H1 (cell line): ENCODE results near the gene ELMO1. TPM values are rescaled to one million over a fixed set of nuclear protein-coding genes. Genes with fewer than 3 reads are reported as not detected.
A peak's percentile ranks its signal among the peaks of the same experiment; 100 is the strongest.

Source experiments
- CTCF ChIA-PET: fragments of 300-600 bp; sonication (Branson Sonifier 250); formaldehyde crosslinking; loops from one replicate; lab custom pipeline; 2021; ENCODE audit not compliant: partially characterized antibody; lab: Charles Lee
- POLR2A ChIA-PET: fragments of 300-600 bp; sonication (Branson Sonifier 250); formaldehyde crosslinking; loops from one replicate; lab custom pipeline; 2021; ENCODE audit warnings: inconsistent platforms; ENCODE audit not compliant: partially characterized antibody; lab: Charles Lee
- DNase-seq, 2 experiments: peaks; one replicate each; pipeline versions ENCODE4 v3.0.0 to v3.0.0-alpha.2; 2010 to 2022; ENCODE audit warnings: low spot score in 2 of 2, low read depth in 1 of 2, mixed read lengths in 1 of 2
- FAIRE-seq: peaks from 2 replicates; lab custom pipeline; 2011; peaks lifted over from hg19 to GRCh38; lab: Jason Lieb, UNC
- H2AFZ ChIP-seq: 2 replicates; pipeline ENCODE4 v1.8.1; 2012; ENCODE audit warnings: low read length, inconsistent platforms
- H2AK5ac ChIP-seq: 2 replicates; pipeline ENCODE4 v1.6.1; 2013; ENCODE audit warnings: low read depth, low read length
- H2BK120ac ChIP-seq: replicated peaks from 2 replicates; pipeline ENCODE3; 2013; ENCODE audit warnings: low read depth, low read length, inconsistent platforms
- H2BK12ac ChIP-seq: 2 replicates; pipeline ENCODE4 v1.6.1; 2013; ENCODE audit warnings: low read depth, low read length
- H2BK15ac ChIP-seq: 2 replicates; pipeline ENCODE4 v1.6.1; 2013; ENCODE audit warnings: low read length
- H2BK20ac ChIP-seq: 2 replicates; pipeline ENCODE4 v1.6.1; 2013; ENCODE audit warnings: low read length
- H2BK5ac ChIP-seq: 2 replicates; pipeline ENCODE4 v1.6.1; 2013; ENCODE audit warnings: low read depth, low read length
- H3K14ac ChIP-seq: 2 replicates; pipeline ENCODE4 v1.6.1; 2013; ENCODE audit warnings: inconsistent platforms; ENCODE audit not compliant: insufficient read length
- H3K18ac ChIP-seq: 2 replicates; pipeline ENCODE4 v1.6.1; 2013; ENCODE audit warnings: low read length; ENCODE audit errors: extremely low read depth
- H3K23ac ChIP-seq: 2 replicates; pipeline ENCODE4 v1.6.1; 2013; ENCODE audit warnings: inconsistent platforms; ENCODE audit not compliant: insufficient read length
- H3K23me2 ChIP-seq: 2 replicates; pipeline ENCODE4 v1.6.1; 2013; ENCODE audit warnings: low read depth, low read length
- H3K27ac ChIP-seq: 2 replicates; pipeline ENCODE4 v1.6.1; 2011; ENCODE audit warnings: low read depth, low read length, inconsistent platforms
- H3K27me3 ChIP-seq, 4 experiments: replicated peaks in 1 of 4; 1 replicate in 1 of 4; 2 replicates in 3 of 4; pipeline versions ENCODE4 v1.6.1 to v1.8.1; 2011 to 2013; ENCODE audit warnings: low read length in 3 of 4, mild to moderate bottlenecking in 3 of 4, inconsistent platforms in 2 of 4, mixed read lengths in 2 of 4, moderate library complexity in 1 of 4; ENCODE audit not compliant: control insufficient read depth in 3 of 4, insufficient read depth in 3 of 4; ENCODE audit errors: extremely low read depth in 1 of 4
- H3K36me3 ChIP-seq, 4 experiments: 2 replicates each; pipeline versions ENCODE4 v1.6.1 to v1.8.1; 2011 to 2013; ENCODE audit warnings: mild to moderate bottlenecking in 4 of 4, low read length in 3 of 4, moderate library complexity in 2 of 4, control low read depth in 1 of 4, inconsistent platforms in 1 of 4; ENCODE audit not compliant: insufficient read depth in 4 of 4, control insufficient read depth in 2 of 4
- H3K4ac ChIP-seq: replicated peaks from 2 replicates; pipeline ENCODE3; 2013; ENCODE audit warnings: low read length, low read depth, mixed read lengths, inconsistent platforms; ENCODE audit not compliant: insufficient read length
- H3K4me1 ChIP-seq, 4 experiments: replicated peaks in 1 of 4; 1 replicate in 1 of 4; 2 replicates in 3 of 4; pipeline versions ENCODE4 v1.6.1 to v1.8.1; 2011 to 2013; ENCODE audit warnings: low read length in 3 of 4, inconsistent platforms in 2 of 4, mixed read lengths in 1 of 4; ENCODE audit not compliant: insufficient read depth in 4 of 4, control insufficient read depth in 3 of 4
- H3K4me2 ChIP-seq, 2 experiments: 2 replicates each; pipeline versions ENCODE4 v1.6.1 to v1.8.1; 2011 to 2013; ENCODE audit warnings: low read depth in 2 of 2, low read length in 2 of 2, control low read depth in 1 of 2, inconsistent platforms in 1 of 2, mild to moderate bottlenecking in 1 of 2; ENCODE audit not compliant: insufficient read depth in 1 of 2
- H3K4me3 ChIP-seq, 4 experiments: fragments of 200-600, 300-600 bp in 1 of 4; sonication (generic), shearing (Covaris generic), sonication (Bioruptor Twin) in 1 of 4; 2 replicates each; pipeline versions ENCODE4 v1.5.1 to v1.8.1; 2011 to 2016; ENCODE audit warnings: low read length in 4 of 4, low read depth in 3 of 4, control low read depth in 2 of 4, inconsistent platforms in 2 of 4, mild to moderate bottlenecking in 2 of 4, mixed read lengths in 1 of 4, moderate library complexity in 1 of 4; ENCODE audit not compliant: insufficient read depth in 2 of 4; ENCODE audit errors: extremely low read depth in 1 of 4
- H3K56ac ChIP-seq: replicated peaks from 2 replicates; pipeline ENCODE3; 2013; ENCODE audit warnings: low read depth, mild to moderate bottlenecking, mixed read lengths, low read length, inconsistent platforms; ENCODE audit not compliant: insufficient read length
- H3K79me1 ChIP-seq: 2 replicates; pipeline ENCODE4 v1.6.1; 2013; ENCODE audit warnings: low read depth, low read length, control low read depth
- H3K79me2 ChIP-seq, 2 experiments: 2 replicates each; pipeline versions ENCODE4 v1.6.1 to v1.8.1; 2012 to 2013; ENCODE audit warnings: low read length in 2 of 2, mild to moderate bottlenecking in 2 of 2, inconsistent platforms in 1 of 2; ENCODE audit not compliant: insufficient read depth in 2 of 2, control insufficient read depth in 1 of 2
- H3K9ac ChIP-seq, 4 experiments: replicated peaks in 1 of 4; 1 replicate in 1 of 4; 2 replicates in 3 of 4; pipeline versions ENCODE4 v1.6.1 to v1.8.1; 2011 to 2013; ENCODE audit warnings: low read depth in 3 of 4, low read length in 3 of 4, control low read depth in 2 of 4, mild to moderate bottlenecking in 2 of 4, moderate library complexity in 2 of 4, inconsistent platforms in 1 of 4; ENCODE audit errors: extremely low read depth in 1 of 4
- H3K9me3 ChIP-seq, 2 experiments: 2 replicates each; pipeline versions ENCODE4 v1.6.1 to v1.8.1; 2012 to 2013; ENCODE audit warnings: mild to moderate bottlenecking in 2 of 2, moderate library complexity in 2 of 2, control low read depth in 1 of 2, inconsistent platforms in 1 of 2, low read depth in 1 of 2, low read length in 1 of 2, mixed read lengths in 1 of 2; ENCODE audit not compliant: insufficient read depth in 2 of 2
- H4K20me1 ChIP-seq, 2 experiments: replicated peaks in 1 of 2; 2 replicates each; pipeline versions ENCODE3 to v1.8.1; 2011 to 2013; ENCODE audit warnings: inconsistent platforms in 2 of 2, low read length in 2 of 2, mild to moderate bottlenecking in 1 of 2; ENCODE audit not compliant: insufficient read depth in 2 of 2, control insufficient read depth in 1 of 2
- H4K5ac ChIP-seq: 2 replicates; pipeline ENCODE4 v1.6.1; 2013; ENCODE audit warnings: low read length, low read depth, mixed read lengths, inconsistent platforms; ENCODE audit not compliant: insufficient read length
- H4K8ac ChIP-seq: 2 replicates; pipeline ENCODE4 v1.8.0; 2013; ENCODE audit warnings: mild to moderate bottlenecking, moderate library complexity, low read length, inconsistent platforms; ENCODE audit not compliant: insufficient read depth; ENCODE audit errors: extremely low read depth
- H4K91ac ChIP-seq: replicated peaks from 2 replicates; pipeline ENCODE3; 2013; ENCODE audit warnings: low read length, mixed read lengths, inconsistent platforms; ENCODE audit not compliant: insufficient read length
- ATF2 ChIP-seq: IDR thresholded peaks from 2 replicates; pipeline ENCODE4 v1.6.1; 2012; ENCODE audit warnings: low read length, inconsistent platforms
- CEBPB ChIP-seq: IDR thresholded peaks from 2 replicates; pipeline ENCODE4 v1.6.1; 2012; ENCODE audit warnings: low read depth, low read length
- CHD1 ChIP-seq: IDR thresholded peaks from 2 replicates; pipeline ENCODE4 v1.6.1; 2012; ENCODE audit warnings: low read depth, low read length, improper control_type of control experiment
- CHD2 ChIP-seq: IDR thresholded peaks from 2 replicates; pipeline ENCODE4 v1.6.1; 2012; ENCODE audit warnings: low read length, improper control_type of control experiment
- E2F6 ChIP-seq: IDR thresholded peaks from 2 replicates; pipeline ENCODE4 v1.6.1; 2012; ENCODE audit warnings: inconsistent platforms
- EGR1 ChIP-seq: IDR thresholded peaks from 2 replicates; pipeline ENCODE4 v1.6.1; 2011; ENCODE audit warnings: low read depth, low read length, borderline replicate concordance
- FOSL1 ChIP-seq: IDR thresholded peaks from 2 replicates; pipeline ENCODE4 v1.6.1; 2011; ENCODE audit warnings: mild to moderate bottlenecking, low read depth, low read length, moderate library complexity; ENCODE audit not compliant: insufficient read depth
- GTF2F1 ChIP-seq: IDR thresholded peaks from 2 replicates; pipeline ENCODE4 v1.6.1; 2012; ENCODE audit warnings: low read depth, low read length, improper control_type of control experiment, borderline replicate concordance
- KDM1A ChIP-seq: fragments of 200-600, 300-600 bp; sonication (generic); IDR thresholded peaks from 2 replicates; pipeline ENCODE4 v1.7.1; 2016; ENCODE audit warnings: mild to moderate bottlenecking, low read length, borderline replicate concordance
- PHF8 ChIP-seq: fragments of 200-600 bp; sonication (generic); conservative IDR thresholded peaks from 2 replicates; pipeline ENCODE4 v1.7.1; 2012; ENCODE audit warnings: low read depth, mild to moderate bottlenecking, inconsistent platforms, low read length, moderate library complexity
- WGBS, 2 experiments: shearing (Covaris generic) in 1 of 2; methylation state at CpG; one replicate each; pipeline versions ENCODE4 v1.1.6 to v1.1.7; 2013 to 2015; ENCODE audit warnings: low lambda C conversion rate in 2 of 2, mixed read lengths in 2 of 2, inconsistent platforms in 1 of 2, low coverage in 1 of 2, missing lambda C conversion rate in 1 of 2; ENCODE audit not compliant: insufficient replicate concordance in 2 of 2, insufficient coverage in 1 of 2, insufficient read length in 1 of 2; ENCODE audit errors: extremely low coverage in 1 of 2, missing lambda C conversion rate in 1 of 2; 5-methylcytosine and 5-hydroxymethylcytosine counted together
- polyA plus RNA-seq, 7 experiments: library from polyadenylated mRNA; depleted of rRNA in 3 of 7; stranded (reverse) in 5 of 7; unstranded in 2 of 7; fragments of >200 nt in 5 of 7; fragments of 200-250 nt in 2 of 7; gene quantifications; 1 replicate in 5 of 7; 2 replicates in 1 of 7; 4 replicates in 1 of 7; pipeline versions ENCODE4 v1.2.1 to v1.2.3, GENCODE V29; 2011 to 2013; ENCODE audit warnings: missing spikeins in 2 of 7, mixed read lengths in 2 of 7
- total RNA-seq: library from RNA; stranded (reverse); fragmentation: NEBNext Ultra II Directional; extraction: Animal tissue kit (Norgen Biotek cat#: 25700); gene quantifications from 2 replicates; pipeline ENCODE4 v1.2.1, GENCODE V29; 2021

ELMO1 gene
- total and polyA plus RNA-seq, 2 of the 8 experiments (the other 6 are each of a cell fraction or from before 2014, with no cell fraction given) = 18.4 to 21.0 TPM

- FAIRE-seq = no peak
- no peak for DNase-seq
Measured at GRCh38 chr7:37434529-37434928, 14.1 kb downstream of the ELMO1 start.

More at GRCh38 chr7:37434529-37434928, 14.1 kb downstream of the ELMO1 start:
- Histone ChIP-seq H3K4me3 (no peak overlapping the region), H4K91ac (peak overlapping the region; percentile 25), H3K4ac (no peak overlapping the region), H3K14ac (no peak overlapping the region), H4K5ac (no peak overlapping the region), H3K56ac (no peak overlapping the region), H2BK20ac (no peak overlapping the region), H3K23me2 (no peaks in the 10 kb centered on the region), H3K27me3 (no peaks in the 10 kb centered on the region), H2AK5ac (0 out of 2 replicates have a peak overlapping the region, but pooled peaks have one; percentile 18), H2AFZ (no peak overlapping the region), H2BK15ac (no peak overlapping the region), H2BK120ac (no peak overlapping the region), H3K18ac (no peak overlapping the region), H3K36me3 (no peaks in the 10 kb centered on the region), H3K4me2 (no peak overlapping the region), H3K27ac (no peak overlapping the region; the same call in 1 of the 2 replicates), H3K79me2 (peaks cover 0 to 29% of the 10 kb centered on the region in 2 experiments; a peak in 2 of 4 replicates), H2BK12ac (no peak overlapping the region), H3K9me3 (no peaks in the 10 kb centered on the region), H4K8ac (no peak overlapping the region), H4K20me1 (no peaks in the 10 kb centered on the region), H3K9ac (no peak overlapping the region), H2BK5ac (no peak overlapping the region), H3K23ac (no peak overlapping the region), H3K79me1 (no peaks in the 10 kb centered on the region), H3K4me1 (peaks cover 0 to 4% (median under 1%) of the 10 kb centered on the region in 4 experiments; a peak in 4 of 7 replicates)
- 84% methylated on average over 3 of the region's 3 CpGs; no CpG with 5 or more reads in 1 of the 2 experiments for WGBS, 2 experiments
- TF ChIP-seq E2F6 (no peak), ATF2 (no peak), PHF8 (no peak), GTF2F1 (no peak), FOSL1 (no peak), EGR1 (no peak), CHD1 (no peak), CHD2 (no peak), KDM1A (no peak), CEBPB (no peak)
- CTCF ChIA-PET = interaction anchor here (0.6 kb wide), 1 partner anchor 297 kb away, joined by 3 read pairs; no protein-coding TSS in a partner anchor
- POLR2A ChIA-PET = no interaction called here
